CD4-positive, alpha-beta T cell treated with Interleukin-6 for 4 hours (primary cell): ENCODE results near the gene PATE1.

Experiments
- DNase-seq: peaks from one replicate; pipeline ENCODE4 v3.0.0-alpha.2; 2020; ENCODE audit warnings: mixed read lengths

The PATE1 gene

DNA sequence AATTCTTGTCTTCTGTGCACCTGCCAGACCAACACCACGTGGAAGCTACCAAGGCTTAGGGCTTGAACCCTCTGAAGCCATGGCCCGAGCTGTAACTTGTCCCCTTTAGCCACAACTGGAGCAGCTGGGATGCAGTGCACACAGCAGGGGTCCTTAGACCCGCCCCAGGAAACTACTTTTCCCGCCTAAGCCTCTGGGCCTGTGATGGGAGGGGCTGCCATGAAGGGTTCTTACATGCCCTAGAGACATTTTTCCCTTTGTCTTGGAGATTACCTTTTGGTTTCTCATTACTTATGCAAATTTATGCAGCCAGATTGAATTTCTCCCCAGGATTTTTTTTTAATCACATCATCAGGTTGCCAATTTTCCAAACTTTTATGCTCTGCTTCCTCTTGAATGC is 51.6 kb downstream of the PATE1 start:
- no peak for DNase-seq
